NB4 (cell line): ENCODE results near the gene SLC25A5.

Source experiments
- POLR2A ChIP-seq: IDR thresholded peaks from 2 replicates; pipeline ENCODE4 v1.6.1; 2011; ENCODE audit warnings: mild to moderate bottlenecking; ENCODE audit not compliant: insufficient read length; ENCODE audit errors: extremely low read depth
- TF ChIP-seq, protein P1 (sequence below): IDR thresholded peaks from one replicate; pipeline ENCODE4 v1.5.1; 2012; ENCODE audit warnings: low read depth, low read length

- TF ChIP-seq POLR2A: no peak
- TF ChIP-seq, protein P1, sequence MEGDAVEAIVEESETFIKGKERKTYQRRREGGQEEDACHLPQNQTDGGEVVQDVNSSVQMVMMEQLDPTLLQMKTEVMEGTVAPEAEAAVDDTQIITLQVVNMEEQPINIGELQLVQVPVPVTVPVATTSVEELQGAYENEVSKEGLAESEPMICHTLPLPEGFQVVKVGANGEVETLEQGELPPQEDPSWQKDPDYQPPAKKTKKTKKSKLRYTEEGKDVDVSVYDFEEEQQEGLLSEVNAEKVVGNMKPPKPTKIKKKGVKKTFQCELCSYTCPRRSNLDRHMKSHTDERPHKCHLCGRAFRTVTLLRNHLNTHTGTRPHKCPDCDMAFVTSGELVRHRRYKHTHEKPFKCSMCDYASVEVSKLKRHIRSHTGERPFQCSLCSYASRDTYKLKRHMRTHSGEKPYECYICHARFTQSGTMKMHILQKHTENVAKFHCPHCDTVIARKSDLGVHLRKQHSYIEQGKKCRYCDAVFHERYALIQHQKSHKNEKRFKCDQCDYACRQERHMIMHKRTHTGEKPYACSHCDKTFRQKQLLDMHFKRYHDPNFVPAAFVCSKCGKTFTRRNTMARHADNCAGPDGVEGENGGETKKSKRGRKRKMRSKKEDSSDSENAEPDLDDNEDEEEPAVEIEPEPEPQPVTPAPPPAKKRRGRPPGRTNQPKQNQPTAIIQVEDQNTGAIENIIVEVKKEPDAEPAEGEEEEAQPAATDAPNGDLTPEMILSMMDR: no peak
Observed at GRCh38 chrX:119442286-119442685, 26.0 kb upstream of the SLC25A5 start.
